A673 (cell line): ENCODE results near the gene COL16A1.

Experiments
- EZH2 ChIP-seq: fragments of 200-600 bp; sonication (generic); IDR thresholded peaks from 2 replicates; pipeline ENCODE4 v1.6.1; 2017; ENCODE audit warnings: borderline replicate concordance, low read depth, mild to moderate bottlenecking, mixed read lengths, antibody characterized with exemption, low read length; ENCODE audit not compliant: poor library complexity, severe bottlenecking
- TF ChIP-seq, protein P1 (sequence below): fragments of 300-800, 200-600 bp; sonication (generic); conservative IDR thresholded peaks from 2 replicates; pipeline ENCODE4 v1.5.1; 2017; ENCODE audit warnings: low read depth, mild to moderate bottlenecking, antibody characterized with exemption, low read length, moderate library complexity, mixed read lengths

DNA sequence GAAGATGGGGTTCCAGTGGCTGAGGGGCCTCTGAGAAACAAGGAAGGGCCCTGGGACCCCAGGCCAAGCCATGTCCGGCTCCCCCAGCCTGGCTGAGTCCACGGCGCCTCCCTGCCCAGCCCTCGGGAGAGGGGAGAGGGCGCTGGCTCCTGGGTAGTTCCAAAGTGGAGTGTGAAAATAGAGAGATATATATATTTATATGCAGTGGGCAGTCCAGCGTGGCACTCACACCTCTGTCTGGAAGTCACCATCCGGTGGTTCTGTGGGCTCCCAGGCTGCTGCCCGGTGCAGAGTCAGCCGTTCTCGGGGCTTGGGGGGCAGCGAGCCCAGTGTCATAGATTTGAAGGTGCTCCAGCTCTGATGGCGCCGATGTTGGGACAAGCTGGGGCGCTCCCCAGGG lies 23.4 kb upstream of the COL16A1 start:
- no peak for TF ChIP-seq EZH2
- TF ChIP-seq, protein P1, sequence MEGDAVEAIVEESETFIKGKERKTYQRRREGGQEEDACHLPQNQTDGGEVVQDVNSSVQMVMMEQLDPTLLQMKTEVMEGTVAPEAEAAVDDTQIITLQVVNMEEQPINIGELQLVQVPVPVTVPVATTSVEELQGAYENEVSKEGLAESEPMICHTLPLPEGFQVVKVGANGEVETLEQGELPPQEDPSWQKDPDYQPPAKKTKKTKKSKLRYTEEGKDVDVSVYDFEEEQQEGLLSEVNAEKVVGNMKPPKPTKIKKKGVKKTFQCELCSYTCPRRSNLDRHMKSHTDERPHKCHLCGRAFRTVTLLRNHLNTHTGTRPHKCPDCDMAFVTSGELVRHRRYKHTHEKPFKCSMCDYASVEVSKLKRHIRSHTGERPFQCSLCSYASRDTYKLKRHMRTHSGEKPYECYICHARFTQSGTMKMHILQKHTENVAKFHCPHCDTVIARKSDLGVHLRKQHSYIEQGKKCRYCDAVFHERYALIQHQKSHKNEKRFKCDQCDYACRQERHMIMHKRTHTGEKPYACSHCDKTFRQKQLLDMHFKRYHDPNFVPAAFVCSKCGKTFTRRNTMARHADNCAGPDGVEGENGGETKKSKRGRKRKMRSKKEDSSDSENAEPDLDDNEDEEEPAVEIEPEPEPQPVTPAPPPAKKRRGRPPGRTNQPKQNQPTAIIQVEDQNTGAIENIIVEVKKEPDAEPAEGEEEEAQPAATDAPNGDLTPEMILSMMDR, result no peak
